GM18502 (cell line): Measurements from ENCODE around the gene PLSCR1.
"Not testable (repeated sequence)": the region's sequence is repeated elsewhere in the genome, so short reads cannot be mapped to it uniquely, and the experiment has no call there.

ENCODE experiments used
- ATAC-seq: cut with Tn5 transposase; IDR thresholded peaks from one replicate; pipeline ENCODE4 v1.9.1; 2021; ENCODE audit warnings: mild to moderate bottlenecking; ENCODE audit not compliant: unreplicated experiment, poor library complexity

The PLSCR1 gene

GRCh38 chr3:146521394-146521793, 23.0 kb downstream of the PLSCR1 start:
- ATAC-seq, result no peak

DNA sequence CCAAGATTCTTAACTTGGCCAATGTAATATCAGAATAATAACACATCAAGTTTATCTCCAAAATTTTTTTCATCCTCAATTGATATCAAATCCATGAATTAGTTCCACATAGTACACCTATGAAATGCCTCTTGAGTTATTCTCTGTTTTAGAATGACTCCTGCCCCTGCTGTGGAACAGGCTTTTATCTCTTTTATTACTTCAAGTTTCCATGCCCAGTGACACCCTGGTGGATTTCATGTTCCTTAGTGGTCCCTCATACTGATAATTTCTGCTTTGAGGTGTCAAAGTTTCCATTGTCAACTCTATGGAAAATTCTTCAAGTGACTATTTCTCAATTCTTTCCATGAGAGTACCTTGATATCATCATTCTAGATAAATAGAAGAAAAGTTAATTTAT, 24.6 kb downstream of the PLSCR1 start:
- no peak for ATAC-seq

DNA sequence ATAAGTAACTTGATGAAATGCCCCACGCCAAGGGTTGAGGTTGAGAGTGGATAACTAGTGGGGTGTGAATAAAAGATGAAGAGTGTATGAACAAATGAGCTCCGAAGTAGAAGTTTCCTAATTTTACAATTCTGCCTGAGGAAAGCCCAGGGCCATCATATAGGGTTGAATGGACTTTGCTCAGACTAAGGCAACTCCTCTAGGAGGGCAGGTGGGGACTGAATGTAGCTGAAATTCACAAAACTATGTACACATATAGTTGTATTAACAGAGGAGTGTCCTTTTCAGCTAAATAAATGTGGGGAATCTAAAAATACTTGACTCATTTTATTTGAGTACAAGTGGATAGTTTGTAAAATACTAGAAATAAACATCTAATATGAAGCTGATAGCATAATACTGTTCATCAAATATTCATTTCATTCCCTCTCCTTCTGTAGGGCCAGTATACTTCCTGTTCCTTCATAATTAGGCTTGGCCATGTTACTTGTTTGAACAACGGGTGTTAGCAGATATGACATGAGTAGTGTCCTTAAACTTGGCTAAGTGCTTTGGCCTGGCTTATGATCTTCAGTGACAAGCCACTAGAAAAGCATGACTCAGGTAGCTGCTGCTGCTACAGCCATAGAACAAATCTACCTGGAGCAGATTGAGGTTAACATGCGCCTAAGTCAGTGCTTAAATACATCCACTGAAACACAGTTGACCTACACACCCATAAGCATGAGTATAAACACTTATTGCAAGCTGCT, 26.5 kb downstream of the PLSCR1 start:
- no peak for ATAC-seq

- peak; percentile 44 for ATAC-seq
Observed at GRCh38 chr3:146513386-146514051, 30.9 kb downstream of the PLSCR1 start.

GRCh38 chr3:146511402-146512134, 32.8 kb downstream of the PLSCR1 start:
- no peak for ATAC-seq

DNA sequence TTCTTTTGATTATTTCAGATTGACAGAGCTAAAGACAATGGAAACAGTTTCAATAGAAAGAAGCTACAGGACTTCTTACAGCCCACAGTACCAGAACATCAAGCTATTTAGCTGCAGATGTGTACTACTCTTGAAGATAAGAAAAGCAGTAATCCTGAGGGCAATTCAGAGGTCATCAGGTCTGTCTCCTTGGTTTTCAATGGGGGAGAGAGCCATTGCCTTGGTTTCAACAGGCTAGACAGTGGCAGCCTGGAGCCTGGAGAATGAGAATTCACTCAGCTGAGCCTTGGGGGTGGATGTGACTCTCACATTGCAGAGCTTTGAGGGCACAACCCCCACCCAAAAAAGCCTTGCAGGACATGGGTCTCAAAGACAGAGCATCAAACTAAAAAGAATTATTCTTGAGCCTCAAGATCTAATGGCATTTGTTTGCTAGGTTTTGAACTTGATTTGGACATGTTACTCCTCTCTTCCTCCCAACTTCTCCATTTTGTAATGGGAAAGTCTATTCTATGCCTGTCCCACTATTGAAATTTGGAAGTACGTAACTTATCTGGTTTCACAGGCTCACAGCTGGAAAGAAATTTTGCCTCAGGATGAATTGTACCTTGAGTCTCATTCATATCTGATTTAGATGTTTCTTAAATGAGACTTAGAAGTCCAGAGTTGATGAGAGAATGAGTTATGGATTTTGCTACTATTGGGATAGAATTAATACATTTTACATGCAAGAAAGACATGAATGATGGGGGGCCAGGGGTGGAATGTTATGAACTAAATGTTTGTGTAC, 36.9 kb downstream of the PLSCR1 start:
- ATAC-seq, result no peak

DNA sequence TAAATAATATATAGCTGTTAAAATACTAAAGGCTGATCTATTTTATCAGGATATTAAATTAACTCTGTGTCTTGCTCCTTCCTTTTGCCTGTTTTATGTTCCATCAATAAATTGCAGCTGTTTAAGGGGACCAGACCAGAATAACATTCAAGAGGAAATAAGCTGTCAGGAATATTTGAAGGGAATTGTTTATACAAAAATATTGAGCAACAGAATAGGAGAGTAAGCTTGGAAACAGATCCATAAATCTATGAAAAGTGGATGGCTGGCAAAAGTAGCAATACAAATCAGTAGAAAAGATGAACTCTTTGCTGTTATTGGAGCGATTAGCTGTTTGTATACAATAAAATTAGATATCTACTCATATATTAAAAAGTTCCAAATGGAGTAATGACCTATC, 38.9 kb downstream of the PLSCR1 start:
- no peak for ATAC-seq

DNA sequence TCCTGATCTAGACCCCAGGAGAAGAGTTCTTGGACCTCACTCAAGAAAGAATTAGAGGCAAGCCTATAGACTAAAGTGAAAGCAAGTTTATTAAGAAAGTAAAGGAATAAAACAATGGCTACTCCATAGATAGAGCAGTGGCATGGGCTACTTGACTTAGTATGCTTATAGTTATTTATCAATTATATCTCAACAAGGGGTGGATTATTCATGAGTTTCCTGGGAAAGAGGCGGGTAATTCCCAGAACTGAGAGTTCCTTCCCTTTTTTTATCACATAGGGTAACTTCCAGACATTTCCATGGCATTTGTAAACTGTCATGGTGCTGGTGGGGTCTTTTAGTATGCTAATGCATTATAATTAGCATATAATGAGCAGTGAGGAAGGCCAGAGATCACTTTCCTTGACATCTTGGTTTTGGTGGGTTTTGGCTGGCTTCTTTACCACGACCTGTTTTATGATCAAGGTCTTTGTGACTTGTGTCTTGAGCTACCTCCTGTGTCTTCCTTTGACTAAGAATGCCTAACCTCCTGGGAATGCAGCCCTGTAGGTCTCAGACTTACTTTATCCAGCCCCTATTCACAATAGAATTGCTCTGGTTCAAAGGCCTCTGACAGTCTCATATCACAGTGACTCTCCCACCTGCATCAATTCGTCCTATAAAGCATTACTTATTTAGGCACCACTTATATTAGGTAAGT, 39.8 kb downstream of the PLSCR1 start:
- no peak for ATAC-seq

DNA sequence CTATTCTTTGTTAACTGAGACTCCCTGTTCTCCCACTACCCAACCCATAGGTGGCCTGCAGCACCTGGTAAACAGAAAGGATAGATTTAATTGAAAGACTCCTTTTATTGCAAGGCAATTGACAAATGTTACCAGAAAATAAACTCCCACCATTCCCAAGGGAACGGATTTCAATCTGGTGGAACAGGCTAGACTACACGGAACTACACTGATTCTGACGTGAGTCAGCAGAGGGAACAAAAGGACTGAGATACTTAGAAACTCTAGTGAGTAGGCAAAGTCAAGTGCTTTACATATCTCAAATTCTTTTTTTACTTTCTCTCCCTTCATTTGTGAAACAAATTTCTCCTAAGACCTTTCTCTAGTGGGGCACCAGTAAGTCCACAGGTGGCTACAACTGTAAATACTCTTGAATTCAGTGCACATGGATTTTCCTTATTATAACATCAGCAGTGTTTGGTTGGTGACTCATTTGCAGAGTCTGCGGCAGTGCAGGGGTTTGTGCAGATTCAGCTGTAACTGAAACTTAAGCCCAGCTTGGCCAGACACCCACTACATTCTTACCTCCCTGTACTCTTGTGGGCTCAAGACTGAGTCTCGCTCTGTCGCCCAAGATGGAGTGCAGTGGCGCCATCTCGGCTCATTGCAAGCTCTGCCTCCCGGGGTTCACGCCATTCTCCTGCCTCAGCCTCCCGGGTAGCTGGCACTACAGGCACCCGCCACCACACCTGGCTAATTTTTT, 40.8 kb downstream of the PLSCR1 start:
- peak; percentile 99 for ATAC-seq

DNA sequence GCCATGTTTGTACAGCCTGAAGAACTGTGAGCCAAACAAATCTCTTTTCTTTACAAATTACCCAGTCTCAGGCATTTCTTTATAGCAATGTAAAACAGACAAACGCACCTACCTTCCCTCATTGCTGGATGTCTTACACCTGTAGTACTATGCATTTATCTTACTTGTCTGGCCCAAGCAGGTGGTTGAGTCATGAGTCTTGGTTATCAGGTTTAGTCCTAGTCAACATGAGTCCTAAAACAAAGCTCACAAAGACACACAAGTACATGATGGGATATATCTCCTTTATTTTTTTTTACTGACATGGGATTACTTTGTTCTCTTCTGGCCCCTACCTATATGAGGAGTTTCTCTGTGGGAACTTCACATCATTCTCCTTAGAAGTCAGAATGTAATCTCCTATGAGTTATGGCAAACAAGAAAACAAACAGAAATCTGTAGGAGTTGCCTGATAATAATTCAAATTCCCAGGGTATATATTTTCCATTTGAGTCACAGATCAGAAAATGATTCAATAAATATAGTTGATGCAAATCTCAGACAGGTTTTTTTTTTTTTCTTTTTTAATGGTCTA, 41.4 kb downstream of the PLSCR1 start:
- no peak for ATAC-seq

DNA sequence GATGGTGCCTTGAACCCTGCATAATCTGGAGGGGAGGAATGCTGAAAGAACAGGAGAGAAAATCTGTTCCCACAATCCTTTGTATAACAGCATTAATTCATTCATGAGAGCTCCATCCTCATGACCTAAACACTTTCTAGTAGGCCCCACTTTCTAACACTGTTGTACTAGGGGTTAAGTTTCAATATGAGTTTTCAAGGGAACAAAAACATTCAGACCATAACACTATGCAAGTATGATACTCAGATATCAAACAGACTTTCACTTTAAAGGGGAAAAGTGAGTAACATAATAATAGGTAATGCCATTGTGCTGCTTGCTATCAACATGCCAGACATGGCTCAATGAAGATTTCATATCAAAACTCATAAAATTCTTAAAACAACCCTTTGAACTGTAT, 42.7 kb downstream of the PLSCR1 start:
- ATAC-seq, result no peak

GRCh38 chr3:146499701-146500100, 44.7 kb downstream of the PLSCR1 start:
- ATAC-seq, result no peak

DNA sequence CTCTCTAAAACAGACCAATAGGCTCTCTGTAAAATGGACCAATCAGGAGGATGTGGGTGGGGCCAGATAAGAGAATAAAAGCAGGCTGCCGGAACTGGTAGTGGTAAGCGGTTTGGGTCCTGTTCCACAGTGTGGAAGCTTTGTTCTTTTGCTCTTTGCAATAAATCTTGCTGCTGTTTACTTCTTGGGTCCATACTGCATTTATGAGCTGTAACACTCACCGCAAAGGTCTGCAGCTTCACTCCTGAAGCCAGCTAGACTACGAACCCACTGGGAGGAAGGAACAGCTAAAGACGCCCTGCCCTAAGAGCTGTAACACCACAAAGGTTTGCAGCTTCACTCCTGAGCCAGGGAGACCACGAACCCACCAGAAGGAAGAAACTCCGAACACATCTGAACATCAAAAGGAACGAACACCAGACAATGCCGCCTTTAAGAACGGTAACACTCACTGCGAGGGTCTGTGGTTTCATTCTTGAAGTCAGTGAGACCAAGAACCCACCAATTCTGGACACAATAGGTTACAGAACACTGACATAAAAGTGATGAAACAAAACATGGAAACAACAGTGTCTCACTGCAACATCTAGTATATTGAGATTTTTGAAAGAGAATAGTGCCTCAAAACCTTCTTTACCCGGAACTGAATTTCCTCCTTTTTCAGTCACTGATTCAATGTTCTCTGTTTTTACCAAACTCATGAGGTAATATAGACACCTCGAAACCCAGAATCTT, 46.2 kb downstream of the PLSCR1 start:
- ATAC-seq, result no peak

- ATAC-seq, result not testable (repeated sequence)
Observed at GRCh38 chr3:146497145-146497843, 47.1 kb downstream of the PLSCR1 start.

- no peak for ATAC-seq
Observed at GRCh38 chr3:146496726-146497125, 47.7 kb downstream of the PLSCR1 start.

DNA sequence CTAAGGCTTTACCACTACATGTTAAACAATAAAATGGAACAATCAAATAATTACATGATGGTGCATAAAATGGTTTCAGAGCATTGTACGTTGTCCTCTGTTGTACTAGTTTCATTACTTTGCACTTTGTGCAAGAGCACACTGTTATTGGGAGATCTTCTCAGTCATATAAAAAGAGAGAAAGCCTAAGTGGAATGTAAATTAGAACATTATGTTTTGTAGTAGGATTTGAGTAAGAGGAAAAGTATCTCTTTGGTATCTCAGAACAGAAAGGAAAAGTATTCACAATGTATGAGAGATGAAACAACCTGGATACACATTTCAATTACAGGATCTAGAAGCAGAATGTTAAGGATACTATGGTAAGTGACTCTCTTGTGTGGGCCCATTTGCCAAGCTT, 48.2 kb downstream of the PLSCR1 start:
- ATAC-seq, result no peak

DNA sequence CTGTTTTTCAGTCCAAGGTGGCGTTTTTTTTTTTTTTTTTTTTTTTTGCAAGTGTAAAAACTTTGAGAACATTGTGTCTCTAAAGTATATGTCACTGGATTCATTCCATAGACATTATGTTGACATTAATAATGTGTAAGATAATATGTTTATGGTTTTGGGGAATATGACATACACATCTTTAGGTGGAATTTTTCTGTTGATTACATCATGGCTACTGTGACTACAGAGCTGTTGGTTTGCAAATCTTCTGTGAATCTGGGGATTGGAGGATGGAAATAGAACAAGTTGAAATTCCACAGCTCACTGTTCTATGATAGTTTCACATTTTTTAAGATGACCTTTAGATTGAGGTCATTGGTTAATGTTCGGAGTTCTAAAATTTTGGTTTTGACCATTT, 50.6 kb downstream of the PLSCR1 start:
- no peak for ATAC-seq

DNA sequence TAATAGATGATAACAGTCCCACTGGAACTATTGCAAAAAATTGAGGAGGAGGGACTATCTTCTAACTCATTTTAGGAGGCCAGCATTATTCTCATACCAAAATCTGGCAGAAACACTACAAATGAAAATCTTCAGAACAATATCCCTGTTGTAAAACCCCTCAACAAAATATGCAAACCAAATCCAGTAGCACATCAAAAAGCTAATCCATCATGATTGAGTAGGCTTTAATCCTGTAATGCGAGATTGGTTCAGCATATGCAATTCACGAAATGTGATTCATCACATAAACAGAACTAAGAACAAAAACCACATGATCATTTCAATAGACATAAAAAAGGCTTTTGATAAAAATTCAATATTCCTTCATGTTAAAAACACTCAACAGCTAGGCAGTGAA, 51.2 kb downstream of the PLSCR1 start:
- ATAC-seq, result no peak
